H1 (cell line): ENCODE data around the gene PIF1. TPM values are rescaled to one million over a fixed set of nuclear protein-coding genes. Genes with fewer than 3 reads are reported as not detected.

Experiments used
- CTCF ChIA-PET: fragments of 300-600 bp; sonication (Branson Sonifier 250); formaldehyde crosslinking; loops from one replicate; lab custom pipeline; 2021; ENCODE audit not compliant: partially characterized antibody; lab: Charles Lee
- POLR2A ChIA-PET: fragments of 300-600 bp; sonication (Branson Sonifier 250); formaldehyde crosslinking; loops from one replicate; lab custom pipeline; 2021; ENCODE audit warnings: inconsistent platforms; ENCODE audit not compliant: partially characterized antibody; lab: Charles Lee
- DNase-seq, 2 experiments: peaks; one replicate each; pipeline versions ENCODE4 v3.0.0 to v3.0.0-alpha.2; 2010 to 2022; ENCODE audit warnings: low spot score in 2 of 2, low read depth in 1 of 2, mixed read lengths in 1 of 2
- FAIRE-seq: peaks from 2 replicates; lab custom pipeline; 2011; peaks lifted over from hg19 to GRCh38; lab: Jason Lieb, UNC
- H2AFZ ChIP-seq: 2 replicates; pipeline ENCODE4 v1.8.1; 2012; ENCODE audit warnings: low read length, inconsistent platforms
- H2AK5ac ChIP-seq: 2 replicates; pipeline ENCODE4 v1.6.1; 2013; ENCODE audit warnings: low read depth, low read length
- H2BK120ac ChIP-seq: replicated peaks from 2 replicates; pipeline ENCODE3; 2013; ENCODE audit warnings: low read depth, low read length, inconsistent platforms
- H2BK12ac ChIP-seq: 2 replicates; pipeline ENCODE4 v1.6.1; 2013; ENCODE audit warnings: low read depth, low read length
- H2BK15ac ChIP-seq: 2 replicates; pipeline ENCODE4 v1.6.1; 2013; ENCODE audit warnings: low read length
- H2BK20ac ChIP-seq: 2 replicates; pipeline ENCODE4 v1.6.1; 2013; ENCODE audit warnings: low read length
- H2BK5ac ChIP-seq: 2 replicates; pipeline ENCODE4 v1.6.1; 2013; ENCODE audit warnings: low read depth, low read length
- H3K14ac ChIP-seq: 2 replicates; pipeline ENCODE4 v1.6.1; 2013; ENCODE audit warnings: inconsistent platforms; ENCODE audit not compliant: insufficient read length
- H3K18ac ChIP-seq: 2 replicates; pipeline ENCODE4 v1.6.1; 2013; ENCODE audit warnings: low read length; ENCODE audit errors: extremely low read depth
- H3K23ac ChIP-seq: 2 replicates; pipeline ENCODE4 v1.6.1; 2013; ENCODE audit warnings: inconsistent platforms; ENCODE audit not compliant: insufficient read length
- H3K23me2 ChIP-seq: 2 replicates; pipeline ENCODE4 v1.6.1; 2013; ENCODE audit warnings: low read depth, low read length
- H3K27ac ChIP-seq: 2 replicates; pipeline ENCODE4 v1.6.1; 2011; ENCODE audit warnings: low read depth, low read length, inconsistent platforms
- H3K27me3 ChIP-seq, 4 experiments: replicated peaks in 1 of 4; 1 replicate in 1 of 4; 2 replicates in 3 of 4; pipeline versions ENCODE4 v1.6.1 to v1.8.1; 2011 to 2013; ENCODE audit warnings: low read length in 3 of 4, mild to moderate bottlenecking in 3 of 4, inconsistent platforms in 2 of 4, mixed read lengths in 2 of 4, moderate library complexity in 1 of 4; ENCODE audit not compliant: control insufficient read depth in 3 of 4, insufficient read depth in 3 of 4; ENCODE audit errors: extremely low read depth in 1 of 4
- H3K36me3 ChIP-seq, 4 experiments: 2 replicates each; pipeline versions ENCODE4 v1.6.1 to v1.8.1; 2011 to 2013; ENCODE audit warnings: mild to moderate bottlenecking in 4 of 4, low read length in 3 of 4, moderate library complexity in 2 of 4, control low read depth in 1 of 4, inconsistent platforms in 1 of 4; ENCODE audit not compliant: insufficient read depth in 4 of 4, control insufficient read depth in 2 of 4
- H3K4ac ChIP-seq: replicated peaks from 2 replicates; pipeline ENCODE3; 2013; ENCODE audit warnings: low read length, low read depth, mixed read lengths, inconsistent platforms; ENCODE audit not compliant: insufficient read length
- H3K4me1 ChIP-seq, 4 experiments: replicated peaks in 1 of 4; 1 replicate in 1 of 4; 2 replicates in 3 of 4; pipeline versions ENCODE4 v1.6.1 to v1.8.1; 2011 to 2013; ENCODE audit warnings: low read length in 3 of 4, inconsistent platforms in 2 of 4, mixed read lengths in 1 of 4; ENCODE audit not compliant: insufficient read depth in 4 of 4, control insufficient read depth in 3 of 4
- H3K4me2 ChIP-seq, 2 experiments: 2 replicates each; pipeline versions ENCODE4 v1.6.1 to v1.8.1; 2011 to 2013; ENCODE audit warnings: low read depth in 2 of 2, low read length in 2 of 2, control low read depth in 1 of 2, inconsistent platforms in 1 of 2, mild to moderate bottlenecking in 1 of 2; ENCODE audit not compliant: insufficient read depth in 1 of 2
- H3K4me3 ChIP-seq, 4 experiments: fragments of 200-600, 300-600 bp in 1 of 4; sonication (generic), shearing (Covaris generic), sonication (Bioruptor Twin) in 1 of 4; 2 replicates each; pipeline versions ENCODE4 v1.5.1 to v1.8.1; 2011 to 2016; ENCODE audit warnings: low read length in 4 of 4, low read depth in 3 of 4, control low read depth in 2 of 4, inconsistent platforms in 2 of 4, mild to moderate bottlenecking in 2 of 4, mixed read lengths in 1 of 4, moderate library complexity in 1 of 4; ENCODE audit not compliant: insufficient read depth in 2 of 4; ENCODE audit errors: extremely low read depth in 1 of 4
- H3K56ac ChIP-seq: replicated peaks from 2 replicates; pipeline ENCODE3; 2013; ENCODE audit warnings: low read depth, mild to moderate bottlenecking, mixed read lengths, low read length, inconsistent platforms; ENCODE audit not compliant: insufficient read length
- H3K79me1 ChIP-seq: 2 replicates; pipeline ENCODE4 v1.6.1; 2013; ENCODE audit warnings: low read depth, low read length, control low read depth
- H3K79me2 ChIP-seq, 2 experiments: 2 replicates each; pipeline versions ENCODE4 v1.6.1 to v1.8.1; 2012 to 2013; ENCODE audit warnings: low read length in 2 of 2, mild to moderate bottlenecking in 2 of 2, inconsistent platforms in 1 of 2; ENCODE audit not compliant: insufficient read depth in 2 of 2, control insufficient read depth in 1 of 2
- H3K9ac ChIP-seq, 4 experiments: replicated peaks in 1 of 4; 1 replicate in 1 of 4; 2 replicates in 3 of 4; pipeline versions ENCODE4 v1.6.1 to v1.8.1; 2011 to 2013; ENCODE audit warnings: low read depth in 3 of 4, low read length in 3 of 4, control low read depth in 2 of 4, mild to moderate bottlenecking in 2 of 4, moderate library complexity in 2 of 4, inconsistent platforms in 1 of 4; ENCODE audit errors: extremely low read depth in 1 of 4
- H3K9me3 ChIP-seq, 2 experiments: 2 replicates each; pipeline versions ENCODE4 v1.6.1 to v1.8.1; 2012 to 2013; ENCODE audit warnings: mild to moderate bottlenecking in 2 of 2, moderate library complexity in 2 of 2, control low read depth in 1 of 2, inconsistent platforms in 1 of 2, low read depth in 1 of 2, low read length in 1 of 2, mixed read lengths in 1 of 2; ENCODE audit not compliant: insufficient read depth in 2 of 2
- H4K20me1 ChIP-seq, 2 experiments: replicated peaks in 1 of 2; 2 replicates each; pipeline versions ENCODE3 to v1.8.1; 2011 to 2013; ENCODE audit warnings: inconsistent platforms in 2 of 2, low read length in 2 of 2, mild to moderate bottlenecking in 1 of 2; ENCODE audit not compliant: insufficient read depth in 2 of 2, control insufficient read depth in 1 of 2
- H4K5ac ChIP-seq: 2 replicates; pipeline ENCODE4 v1.6.1; 2013; ENCODE audit warnings: low read length, low read depth, mixed read lengths, inconsistent platforms; ENCODE audit not compliant: insufficient read length
- H4K8ac ChIP-seq: 2 replicates; pipeline ENCODE4 v1.8.0; 2013; ENCODE audit warnings: mild to moderate bottlenecking, moderate library complexity, low read length, inconsistent platforms; ENCODE audit not compliant: insufficient read depth; ENCODE audit errors: extremely low read depth
- H4K91ac ChIP-seq: replicated peaks from 2 replicates; pipeline ENCODE3; 2013; ENCODE audit warnings: low read length, mixed read lengths, inconsistent platforms; ENCODE audit not compliant: insufficient read length
- GABPA ChIP-seq: IDR thresholded peaks from 2 replicates; pipeline ENCODE4 v1.6.1; 2011; ENCODE audit warnings: mild to moderate bottlenecking, low read length, moderate library complexity, borderline replicate concordance; ENCODE audit not compliant: insufficient read depth
- GTF2F1 ChIP-seq: IDR thresholded peaks from 2 replicates; pipeline ENCODE4 v1.6.1; 2012; ENCODE audit warnings: low read depth, low read length, improper control_type of control experiment, borderline replicate concordance
- HDAC6 ChIP-seq: IDR thresholded peaks from one replicate; pipeline ENCODE4 v1.7.1; 2012; ENCODE audit warnings: low read depth, mild to moderate bottlenecking, inconsistent platforms, low read length, moderate library complexity
- KDM1A ChIP-seq: fragments of 200-600, 300-600 bp; sonication (generic); IDR thresholded peaks from 2 replicates; pipeline ENCODE4 v1.7.1; 2016; ENCODE audit warnings: mild to moderate bottlenecking, low read length, borderline replicate concordance
- KDM4A ChIP-seq: IDR thresholded peaks from one replicate; pipeline ENCODE4 v1.7.1; 2012; ENCODE audit warnings: low read depth, mild to moderate bottlenecking, moderate library complexity, low read length, inconsistent platforms; ENCODE audit not compliant: severe bottlenecking
- NANOG ChIP-seq: IDR thresholded peaks from 2 replicates; pipeline ENCODE4 v1.6.1; 2011; ENCODE audit warnings: low read length, low read depth, mild to moderate bottlenecking, inconsistent platforms; ENCODE audit not compliant: insufficient read depth, poor library complexity, severe bottlenecking
- RFX5 ChIP-seq: IDR thresholded peaks from 2 replicates; pipeline ENCODE4 v1.6.1; 2011; ENCODE audit warnings: low read depth, low read length, improper control_type of control experiment, borderline replicate concordance
- RNF2 ChIP-seq: fragments of 200-900, 300-1000 bp; sonication (generic); IDR thresholded peaks from 2 replicates; pipeline ENCODE4 v1.7.1; 2016; ENCODE audit warnings: borderline replicate concordance, low read depth, mild to moderate bottlenecking, antibody characterized with exemption, low read length; ENCODE audit not compliant: poor library complexity, severe bottlenecking; ENCODE audit errors: missing control alignments
- SIRT6 ChIP-seq: IDR thresholded peaks from one replicate; pipeline ENCODE4 v1.7.1; 2012; ENCODE audit warnings: low read length, inconsistent platforms
- SP2 ChIP-seq: IDR thresholded peaks from 2 replicates; pipeline ENCODE4 v1.6.1; 2012; ENCODE audit warnings: mild to moderate bottlenecking, low read length, inconsistent platforms
- SRF ChIP-seq: IDR thresholded peaks from 2 replicates; pipeline ENCODE4 v1.6.1; 2011; ENCODE audit warnings: mild to moderate bottlenecking, low read depth, low read length, moderate library complexity
- TAF1 ChIP-seq: IDR thresholded peaks from 2 replicates; pipeline ENCODE4 v1.6.1; 2011; ENCODE audit warnings: mild to moderate bottlenecking, low read depth, low read length
- WGBS, 2 experiments: shearing (Covaris generic) in 1 of 2; methylation state at CpG; one replicate each; pipeline versions ENCODE4 v1.1.6 to v1.1.7; 2013 to 2015; ENCODE audit warnings: low lambda C conversion rate in 2 of 2, mixed read lengths in 2 of 2, inconsistent platforms in 1 of 2, low coverage in 1 of 2, missing lambda C conversion rate in 1 of 2; ENCODE audit not compliant: insufficient replicate concordance in 2 of 2, insufficient coverage in 1 of 2, insufficient read length in 1 of 2; ENCODE audit errors: extremely low coverage in 1 of 2, missing lambda C conversion rate in 1 of 2; 5-methylcytosine and 5-hydroxymethylcytosine counted together
- polyA plus RNA-seq, 7 experiments: library from polyadenylated mRNA; depleted of rRNA in 3 of 7; stranded (reverse) in 5 of 7; unstranded in 2 of 7; fragments of >200 nt in 5 of 7; fragments of 200-250 nt in 2 of 7; gene quantifications; 1 replicate in 5 of 7; 2 replicates in 1 of 7; 4 replicates in 1 of 7; pipeline versions ENCODE4 v1.2.1 to v1.2.3, GENCODE V29; 2011 to 2013; ENCODE audit warnings: missing spikeins in 2 of 7, mixed read lengths in 2 of 7
- total RNA-seq: library from RNA; stranded (reverse); fragmentation: NEBNext Ultra II Directional; extraction: Animal tissue kit (Norgen Biotek cat#: 25700); gene quantifications from 2 replicates; pipeline ENCODE4 v1.2.1, GENCODE V29; 2021

The PIF1 gene
- total and polyA plus RNA-seq, 2 of the 8 experiments (the other 6 are each of a cell fraction or from before 2014, with no cell fraction given) = 73.3 to 138 TPM

- ChIA-PET POLR2A (interaction anchor here (1.0 to 2.9 kb wide), 9 partner anchors 9 to 82 kb away, joined by 3 to 10 read pairs (median 3); partner anchors contain the start of gene PIF1), CTCF (interaction anchor here (0.5 to 2.6 kb wide), 8 partner anchors 11 to 198 kb away, joined by 3 to 6 read pairs (median 4); no protein-coding TSS in a partner anchor)
- H3K27me3 ChIP-seq = no peaks in the 10 kb centered on the region
- no peak overlapping the region for H4K8ac ChIP-seq
- H4K5ac ChIP-seq = no peak overlapping the region
- no peaks in the 10 kb centered on the region for H3K9me3 ChIP-seq
- H3K14ac ChIP-seq = no peak overlapping the region
- H3K23me2 ChIP-seq = no peaks in the 10 kb centered on the region
- no peak overlapping the region for H2BK15ac ChIP-seq
- H3K18ac ChIP-seq = no peak overlapping the region
- no peak overlapping the region for H2BK120ac ChIP-seq
- no peak overlapping the region for H3K4me3 ChIP-seq
- no peak overlapping the region for H3K9ac ChIP-seq
- H2BK5ac ChIP-seq = peak overlapping the region; percentile 66; the same call in 1 of the 2 replicates
- no peak overlapping the region for H3K23ac ChIP-seq
- DNase-seq (no peak), FAIRE-seq (no peak)
- peaks cover 4 to 29% (median 11%) of the 10 kb centered on the region in 4 experiments; a peak in 6 of 8 replicates for H3K36me3 ChIP-seq
- no peak overlapping the region for H4K91ac ChIP-seq
- H3K4ac ChIP-seq = no peak overlapping the region
- no peak overlapping the region for H2BK20ac ChIP-seq
- no peak overlapping the region for H2AK5ac ChIP-seq
- peaks cover 21% of the 10 kb centered on the region for H3K79me1 ChIP-seq
- H3K4me2 ChIP-seq = no peak overlapping the region
- H3K27ac ChIP-seq = no peak overlapping the region
- peaks cover 12 to 26% (median 20%) of the 10 kb centered on the region in 4 experiments for H3K4me1 ChIP-seq
- H2BK12ac ChIP-seq = no peak overlapping the region
- H3K79me2 ChIP-seq = peaks cover 0 to 54% of the 10 kb centered on the region in 2 experiments; a peak in 2 of 4 replicates
- 91% methylated on average over 7 of the region's 7 CpGs; no CpG with 5 or more reads in 1 of the 2 experiments for WGBS, 2 experiments
- H3K56ac ChIP-seq = no peak overlapping the region
- H2AFZ ChIP-seq = no peak overlapping the region
- H4K20me1 ChIP-seq = peaks cover 2 to 26% of the 10 kb centered on the region in 2 experiments
- TF ChIP-seq RNF2 (no peak), TAF1 (no peak), NANOG (no peak), RFX5 (no peak), SRF (no peak), SIRT6 (no peak), SP2 (no peak), KDM4A (no peak), GTF2F1 (no peak), KDM1A (no peak), HDAC6 (no peak), GABPA (no peak)
Observed at GRCh38 chr15:64855205-64855975, 29.9 kb upstream of the PIF1 start.
